ENCODE data around the gene COL6A2. TPM values are rescaled to one million over a fixed set of nuclear protein-coding genes. Genes with fewer than 3 reads are reported as not detected.
"Not testable (repeated sequence)": the region's sequence is repeated elsewhere in the genome, so short reads cannot be mapped to it uniquely, and the experiment has no call there.

COL6A2 gene
- total and polyA plus RNA-seq, 2 experiments from 2014 or later: 650 to 1,939 TPM

- H4K20me1 ChIP-seq (ENCODE audit: insufficient read depth): no peaks in the 10 kb centered on the region
- no peaks in the 10 kb centered on the region for H3K36me3 ChIP-seq (ENCODE audit: low read depth)
- H3K27me3 ChIP-seq (replicated peaks; ENCODE audit: insufficient read depth): no peaks in the 10 kb centered on the region
- peak overlapping the region; percentile 15 for H3K4me2 ChIP-seq (ENCODE audit: unreplicated experiment)
- peak overlapping the region; percentile 76 for H3K9ac ChIP-seq
- H3K4me1 ChIP-seq (ENCODE audit: insufficient read depth): peaks cover 47% of the 10 kb centered on the region
- in situ Hi-C loops (cut with MboI): no loop called here
- DNase-seq: peak; percentile 87
- 24% methylated on average over 32 to 35 of the region's 35 CpGs for WGBS, 2 experiments (ENCODE audit: low coverage in 1 of 2, low lambda C conversion rate in 2 of 2, missing lambda C conversion rate in 2 of 2)
- peak overlapping the region; percentile 77 for H2AFZ ChIP-seq
- H3K9me2 ChIP-seq (ENCODE audit: insufficient read depth): no peaks in the 10 kb centered on the region
- TF ChIP-seq EZH2 (IDR thresholded peaks at IDR 0.05; ENCODE audit: insufficient read depth, poor library complexity, severe bottlenecking): no peak
- no peak for TF ChIP-seq EZH2phosphoT487 (IDR thresholded peaks at IDR 0.05; ENCODE audit: insufficient read depth, low read depth)
- H3K4me3 ChIP-seq: no peak overlapping the region
- peaks cover 8% of the 10 kb centered on the region; the same call in 1 of the 2 replicates for H3F3A ChIP-seq (ENCODE audit: insufficient read depth)
- peaks cover 3% of the 10 kb centered on the region for H3K9me3 ChIP-seq (ENCODE audit: low read depth)
- H3K79me2 ChIP-seq (ENCODE audit: insufficient read depth): no peaks in the 10 kb centered on the region
- H3K27ac ChIP-seq: peak overlapping the region; percentile 43
These were observed 14.7 kb upstream of the COL6A2 start for GRCh38 chr21:46082963-46083790.

GRCh38 chr21:46083791-46084561 is 13.9 kb upstream of the COL6A2 start:
- H3K9me2 ChIP-seq (ENCODE audit: insufficient read depth): no peaks in the 10 kb centered on the region
- TF ChIP-seq EZH2 (IDR thresholded peaks at IDR 0.05; ENCODE audit: insufficient read depth, poor library complexity, severe bottlenecking) (no peak), EZH2phosphoT487 (IDR thresholded peaks at IDR 0.05; ENCODE audit: insufficient read depth, low read depth) (no peak)
- in situ Hi-C loops (cut with MboI): no loop called here
- DNase-seq: no peak
- H3K9ac ChIP-seq: peak overlapping the region; percentile 76
- WGBS, 2 experiments (ENCODE audit: low coverage in 1 of 2, low lambda C conversion rate in 2 of 2, missing lambda C conversion rate in 2 of 2): 59 to 60% methylated on average over 29 of the region's 29 CpGs
- peaks cover 39% of the 10 kb centered on the region for H3K4me1 ChIP-seq (ENCODE audit: insufficient read depth)
- H3K4me3 ChIP-seq: no peak overlapping the region
- no peaks in the 10 kb centered on the region for H4K20me1 ChIP-seq (ENCODE audit: insufficient read depth)
- no peaks in the 10 kb centered on the region for H3K27me3 ChIP-seq (replicated peaks; ENCODE audit: insufficient read depth)
- H3K36me3 ChIP-seq (ENCODE audit: low read depth): no peaks in the 10 kb centered on the region
- H3K9me3 ChIP-seq (ENCODE audit: low read depth): peaks cover 3% of the 10 kb centered on the region
- peak overlapping the region; percentile 15 for H3K4me2 ChIP-seq (ENCODE audit: unreplicated experiment)
- no peaks in the 10 kb centered on the region for H3K79me2 ChIP-seq (ENCODE audit: insufficient read depth)
- peaks cover 8% of the 10 kb centered on the region; the same call in 1 of the 2 replicates for H3F3A ChIP-seq (ENCODE audit: insufficient read depth)
- H2AFZ ChIP-seq: peak overlapping the region; percentile 77
- H3K27ac ChIP-seq: peak overlapping the region; percentile 43

- no peaks in the 10 kb centered on the region for H3K9me2 ChIP-seq (ENCODE audit: insufficient read depth)
- H3K79me2 ChIP-seq (ENCODE audit: insufficient read depth): no peaks in the 10 kb centered on the region
- in situ Hi-C loops (cut with MboI): no loop called here
- 84 to 89% methylated on average over 9 to 10 of the region's 10 CpGs for WGBS, 2 experiments (ENCODE audit: low coverage in 1 of 2, low lambda C conversion rate in 2 of 2, missing lambda C conversion rate in 2 of 2)
- TF ChIP-seq EZH2phosphoT487 (IDR thresholded peaks at IDR 0.05; ENCODE audit: insufficient read depth, low read depth) (no peak), EZH2 (IDR thresholded peaks at IDR 0.05; ENCODE audit: insufficient read depth, poor library complexity, severe bottlenecking) (no peak)
- H3K27me3 ChIP-seq (replicated peaks; ENCODE audit: insufficient read depth): no peaks in the 10 kb centered on the region
- H2AFZ ChIP-seq: no peak overlapping the region
- no peaks in the 10 kb centered on the region for H4K20me1 ChIP-seq (ENCODE audit: insufficient read depth)
- peaks cover 33% of the 10 kb centered on the region for H3K4me1 ChIP-seq (ENCODE audit: insufficient read depth)
- H3K27ac ChIP-seq: no peak overlapping the region
- no peak overlapping the region for H3K4me3 ChIP-seq
- DNase-seq: no peak
- H3K36me3 ChIP-seq (ENCODE audit: low read depth): no peaks in the 10 kb centered on the region
- H3K9me3 ChIP-seq (ENCODE audit: low read depth): peaks cover 3% of the 10 kb centered on the region
- no peak overlapping the region for H3K9ac ChIP-seq
- no peak overlapping the region for H3K4me2 ChIP-seq (ENCODE audit: unreplicated experiment)
- peaks cover 8% of the 10 kb centered on the region; the same call in 1 of the 2 replicates for H3F3A ChIP-seq (ENCODE audit: insufficient read depth)
These were observed 13.2 kb upstream of the COL6A2 start for GRCh38 chr21:46084709-46085108.

GRCh38 chr21:46085259-46085658 is 12.7 kb upstream of the COL6A2 start:
- H3K9me3 ChIP-seq (ENCODE audit: low read depth); DNase-seq; H3F3A ChIP-seq (ENCODE audit: insufficient read depth); H3K27me3 ChIP-seq (replicated peaks; ENCODE audit: insufficient read depth); H3K9ac ChIP-seq; H3K27ac ChIP-seq; H3K79me2 ChIP-seq (ENCODE audit: insufficient read depth); in situ Hi-C loops (cut with MboI); H2AFZ ChIP-seq; H3K36me3 ChIP-seq (ENCODE audit: low read depth); H4K20me1 ChIP-seq (ENCODE audit: insufficient read depth); H3K4me2 ChIP-seq (ENCODE audit: unreplicated experiment); H3K9me2 ChIP-seq (ENCODE audit: insufficient read depth); H3K4me3 ChIP-seq: not testable (repeated sequence)
- 20 to 24% methylated on average over 1 to 5 of the region's 5 CpGs for WGBS, 2 experiments (ENCODE audit: low coverage in 1 of 2, low lambda C conversion rate in 2 of 2, missing lambda C conversion rate in 2 of 2)
- peaks cover 27% of the 10 kb centered on the region for H3K4me1 ChIP-seq (ENCODE audit: insufficient read depth)

All from GM23248 (cell line).